Stomach (tissue), 4 donors: ENCODE results near the gene POU2AF1.
A peak's percentile ranks its signal among the peaks of the same experiment; 100 is the strongest.

Experiments
- CTCF ChIP-seq, 7 experiments: fragments of 450-650 bp in 4 of 7; fragments of 200-600 bp in 3 of 7; sonication (generic) in 3 of 7; IDR thresholded peaks; one replicate each; pipeline ENCODE4 v1.5.1; 2016 to 2019; ENCODE audit warnings: antibody characterized with exemption in 7 of 7, control low read depth in 2 of 7, mild to moderate bottlenecking in 1 of 7
- EP300 ChIP-seq: sonication (generic); formaldehyde crosslinking; IDR thresholded peaks from one replicate; pipeline ENCODE4 v1.6.1; 2017; ENCODE audit warnings: antibody characterized with exemption
- POLR2A ChIP-seq, 4 donors: fragments of 450-650 bp; IDR thresholded peaks; one replicate each; pipeline ENCODE4 v1.6.1; 2016; ENCODE audit warnings: antibody characterized with exemption in 4 of 4, control low read depth in 2 of 4, mild to moderate bottlenecking in 1 of 4, moderate library complexity in 1 of 4
- POLR2AphosphoS5 ChIP-seq, 3 donors: sonication (generic); formaldehyde crosslinking; IDR thresholded peaks; one replicate each; pipeline ENCODE4 v1.6.1; 2016; ENCODE audit warnings: antibody characterized with exemption in 3 of 3

- peak in 2 of 3 donors; percentile 34 to 68 for TF ChIP-seq POLR2AphosphoS5 (IDR thresholded peaks at IDR 0.05)
- TF ChIP-seq CTCF (IDR thresholded peaks at IDR 0.05), result no peak
- TF ChIP-seq POLR2A (IDR thresholded peaks at IDR 0.05), result no peak
- TF ChIP-seq EP300, result no peak
Observed at GRCh38 chr11:111361874-111362273, 17.2 kb downstream of the POU2AF1 start.
